Endothelial cell of umbilical vein (primary cell): ENCODE results near the gene KRABD2.

Source experiments
- BruUV-seq: library from RNA; stranded (reverse); fragments of 400-500 nt; replicated peaks from 2 replicates; lab custom pipeline; 2021; lab: Mats Ljungman, UMichigan
- CTCF ChIA-PET: fragments of 300-600, 350-600 bp; sonication (Branson Sonifier 250); formaldehyde crosslinking; loops from one replicate; lab custom pipeline; 2021; ENCODE audit warnings: antibody characterized with exemption, inconsistent platforms; lab: Charles Lee
- POLR2A ChIA-PET: fragments of 300-600, 350-600 bp; sonication (Branson Sonifier 250); formaldehyde crosslinking; loops from one replicate; lab custom pipeline; 2021; ENCODE audit warnings: antibody characterized with exemption, inconsistent platforms; lab: Charles Lee
- DNase-seq: peaks from one replicate; pipeline ENCODE4 v3.0.0-alpha.2; 2011; ENCODE audit warnings: low read depth, low spot score
- FAIRE-seq: peaks from 2 replicates; lab custom pipeline; 2011; peaks lifted over from hg19 to GRCh38; lab: Jason Lieb, UNC
- H2AFZ ChIP-seq: 2 replicates; pipeline ENCODE4 v1.6.0; 2012; ENCODE audit warnings: low read depth, low read length, control low read depth, inconsistent platforms
- H3K27ac ChIP-seq: 2 replicates; pipeline ENCODE4 v1.5.1; 2011; ENCODE audit warnings: low read depth, mild to moderate bottlenecking, control low read depth, low read length, moderate library complexity; ENCODE audit not compliant: insufficient read depth
- H3K27me3 ChIP-seq, 2 experiments: 2 replicates each; pipeline versions ENCODE4 v1.6.0 to v1.6.1; 2011; ENCODE audit warnings: low read length in 2 of 2, mixed read lengths in 1 of 2; ENCODE audit not compliant: control insufficient read depth in 2 of 2, insufficient read depth in 2 of 2
- H3K36me3 ChIP-seq, 2 experiments: 2 replicates in 1 of 2; 3 replicates in 1 of 2; pipeline ENCODE4 v1.5.1; 2011; ENCODE audit warnings: low read length in 2 of 2, mild to moderate bottlenecking in 1 of 2, moderate library complexity in 1 of 2; ENCODE audit not compliant: control insufficient read depth in 2 of 2, insufficient read depth in 2 of 2; ENCODE audit errors: extremely low read depth in 1 of 2
- H3K4me1 ChIP-seq: 3 replicates; pipeline ENCODE4 v1.5.1; 2011; ENCODE audit warnings: mild to moderate bottlenecking, low read length; ENCODE audit not compliant: control insufficient read depth, insufficient read depth; ENCODE audit errors: extremely low read depth
- H3K4me2 ChIP-seq: 2 replicates; pipeline ENCODE4 v1.6.1; 2011; ENCODE audit warnings: low read length, control low read depth, mixed read lengths; ENCODE audit not compliant: insufficient read depth
- H3K4me3 ChIP-seq, 3 experiments: fragments of 200-600 bp in 1 of 3; sonication (generic), shearing (Covaris generic) in 1 of 3; replicated peaks in 1 of 3; 2 replicates each; pipeline ENCODE4 v1.5.1; 2011 to 2016; ENCODE audit warnings: control low read depth in 3 of 3, low read length in 3 of 3, mild to moderate bottlenecking in 2 of 3, inconsistent platforms in 1 of 3, low read depth in 1 of 3, moderate library complexity in 1 of 3; ENCODE audit not compliant: insufficient read depth in 1 of 3
- H3K79me2 ChIP-seq: 2 replicates; pipeline ENCODE4 v1.6.0; 2012; ENCODE audit warnings: low read length, inconsistent platforms; ENCODE audit not compliant: control insufficient read depth, insufficient read depth
- H3K9ac ChIP-seq: replicated peaks from 2 replicates; pipeline ENCODE3; 2011; ENCODE audit warnings: low read length, control low read depth; ENCODE audit not compliant: insufficient read depth; ENCODE audit errors: extremely low read depth
- H3K9me1 ChIP-seq: replicated peaks from 3 replicates; pipeline ENCODE4 v1.6.0; 2011; ENCODE audit warnings: mild to moderate bottlenecking, low read length; ENCODE audit not compliant: control insufficient read depth, insufficient read depth; ENCODE audit errors: extremely low read depth
- H3K9me3 ChIP-seq: replicated peaks from 2 replicates; pipeline ENCODE4 v1.5.1; 2012; ENCODE audit warnings: low read length, inconsistent platforms; ENCODE audit not compliant: control insufficient read depth, insufficient read depth
- H4K20me1 ChIP-seq: replicated peaks from 2 replicates; pipeline ENCODE3; 2011; ENCODE audit warnings: mild to moderate bottlenecking, low read length; ENCODE audit not compliant: control insufficient read depth, insufficient read depth; ENCODE audit errors: extremely low read depth
- EZH2 ChIP-seq: IDR thresholded peaks from 2 replicates; pipeline ENCODE4 v1.6.1; 2012; ENCODE audit warnings: borderline replicate concordance, low read depth, mild to moderate bottlenecking, moderate library complexity, low read length, inconsistent platforms; ENCODE audit not compliant: severe bottlenecking
- GATA2 ChIP-seq: IDR thresholded peaks from 2 replicates; pipeline ENCODE4 v1.7.0; 2011; ENCODE audit warnings: low read depth, mild to moderate bottlenecking, moderate library complexity, mixed read lengths, low read length; ENCODE audit not compliant: insufficient read length, insufficient read depth
- MYC ChIP-seq: IDR thresholded peaks from one replicate; pipeline ENCODE4 v1.6.1; 2011; ENCODE audit warnings: mild to moderate bottlenecking, low read depth, low read length
- POLR2A ChIP-seq: IDR thresholded peaks from 2 replicates; pipeline ENCODE4 v1.6.1; 2012; ENCODE audit warnings: low read depth, mild to moderate bottlenecking, control low read depth, low read length
- dilution Hi-C: fragments of 300-500 bp; cut with MboI; formaldehyde crosslinking; loops from one replicate; pipeline ENCODE4 v1.15.0; 2019; ENCODE audit warnings: low sequenced_read_pairs; ENCODE audit not compliant: extremely low pct_ligation_motif_present
- intact Hi-C: fragments of 100-400 bp; cut with micrococcal nuclease; formaldehyde crosslinking; loops from one replicate; pipeline ENCODE4 v1.10.0; 2022
- TF ChIP-seq, protein P1 (sequence below): IDR thresholded peaks from 2 replicates; pipeline ENCODE4 v1.6.1; 2011; ENCODE audit not compliant: insufficient read depth, insufficient read length
- TF ChIP-seq, protein P2 (sequence below), 2 donors: IDR thresholded peaks; 1 replicate in 1 of 2; 2 replicates in 1 of 2; pipeline ENCODE4 v1.5.1; 2011; ENCODE audit warnings: low read length in 2 of 2, mild to moderate bottlenecking in 2 of 2, moderate library complexity in 2 of 2, control low read depth in 1 of 2, inconsistent platforms in 1 of 2, low read depth in 1 of 2; ENCODE audit not compliant: insufficient read depth in 1 of 2; ENCODE audit errors: extremely low read depth in 1 of 2

The KRABD2 gene

DNA sequence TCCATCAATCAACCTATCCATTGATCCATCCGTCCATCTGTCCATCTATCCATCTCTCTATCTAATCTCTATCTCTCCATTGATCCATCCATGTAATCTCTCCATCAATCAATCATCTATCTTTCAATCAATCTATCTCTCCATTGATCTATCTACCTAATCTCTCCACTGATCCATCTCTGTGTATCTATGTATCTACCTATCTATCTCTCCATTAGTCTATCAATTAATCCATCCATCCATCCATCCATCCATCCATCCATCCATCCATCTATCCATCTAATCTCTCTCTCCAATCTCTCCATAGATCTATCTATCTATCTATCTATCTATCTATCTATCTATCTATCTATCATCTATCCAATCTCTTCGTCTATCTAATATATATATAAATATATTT lies 24.6 kb upstream of the KRABD2 start:
- no peak for TF ChIP-seq EZH2
- dilution Hi-C loops (no loop called here), intact Hi-C loops (loop anchor here (5.0 kb wide), 1 partner anchor 399 kb away; the partner anchor contains the start of gene GUCY2D)
- no peak overlapping the region for H2AFZ ChIP-seq
- no peak overlapping the region for H3K4me3 ChIP-seq
- peaks cover 11 to 12% of the 10 kb centered on the region in 2 experiments for H3K27me3 ChIP-seq
- no peaks in the 10 kb centered on the region for H3K36me3 ChIP-seq
- H3K9me3 ChIP-seq: no peaks in the 10 kb centered on the region
- H3K79me2 ChIP-seq: no peaks in the 10 kb centered on the region
- no TSS peak for BruUV-seq
- H3K4me2 ChIP-seq: no peak overlapping the region
- H3K9ac ChIP-seq: no peak overlapping the region
- ChIA-PET POLR2A (no interaction called here), CTCF (no interaction called here)
- DNase-seq: no peak
- H3K27ac ChIP-seq: no peak overlapping the region
- H4K20me1 ChIP-seq: no peaks in the 10 kb centered on the region
- H3K4me1 ChIP-seq: no peaks in the 10 kb centered on the region
- H3K9me1 ChIP-seq: no peaks in the 10 kb centered on the region
- no peak for FAIRE-seq

DNA sequence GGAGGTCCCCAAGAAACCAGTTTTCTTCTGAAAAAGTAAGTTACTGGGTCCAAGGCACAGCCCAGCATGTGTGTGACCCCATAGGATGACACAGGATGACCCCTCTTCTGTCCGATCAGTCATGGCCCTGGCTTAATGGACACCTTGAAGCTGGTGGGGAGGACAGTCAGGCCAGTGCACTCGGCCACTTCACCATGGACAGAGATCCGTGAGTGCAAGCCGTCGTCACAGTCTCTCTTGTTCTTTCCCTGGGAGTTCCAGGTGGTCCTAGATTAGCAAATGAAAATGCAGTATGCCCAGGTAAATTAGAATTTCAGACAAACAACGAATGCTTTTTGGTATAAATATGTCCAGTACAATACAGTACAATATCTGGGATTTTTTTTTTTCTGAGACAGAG lies 22.5 kb upstream of the KRABD2 start:
- H3K9me3 ChIP-seq: no peaks in the 10 kb centered on the region
- H3K27ac ChIP-seq: no peak overlapping the region
- DNase-seq (no peak), FAIRE-seq (no peak)
- intact Hi-C loops: no loop called here
- ChIA-PET POLR2A (no interaction called here), CTCF (interaction anchor here (2.5 kb wide), 1 partner anchor 11 kb away, joined by 6 read pairs; no protein-coding TSS in a partner anchor)
- H3K4me3 ChIP-seq: no peak overlapping the region
- no peak overlapping the region for H3K4me2 ChIP-seq
- BruUV-seq: no TSS peak
- H3K27me3 ChIP-seq: peaks cover 15 to 18% of the 10 kb centered on the region in 2 experiments
- no peak overlapping the region for H2AFZ ChIP-seq
- dilution Hi-C loops: no loop called here
- no peaks in the 10 kb centered on the region for H3K36me3 ChIP-seq
- H3K79me2 ChIP-seq: no peaks in the 10 kb centered on the region
- TF ChIP-seq MYC: no peak
- TF ChIP-seq, protein P1, sequence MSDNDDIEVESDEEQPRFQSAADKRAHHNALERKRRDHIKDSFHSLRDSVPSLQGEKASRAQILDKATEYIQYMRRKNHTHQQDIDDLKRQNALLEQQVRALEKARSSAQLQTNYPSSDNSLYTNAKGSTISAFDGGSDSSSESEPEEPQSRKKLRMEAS: no peak
- no peak for TF ChIP-seq POLR2A
- TF ChIP-seq GATA2: no peak
- TF ChIP-seq, protein P2, sequence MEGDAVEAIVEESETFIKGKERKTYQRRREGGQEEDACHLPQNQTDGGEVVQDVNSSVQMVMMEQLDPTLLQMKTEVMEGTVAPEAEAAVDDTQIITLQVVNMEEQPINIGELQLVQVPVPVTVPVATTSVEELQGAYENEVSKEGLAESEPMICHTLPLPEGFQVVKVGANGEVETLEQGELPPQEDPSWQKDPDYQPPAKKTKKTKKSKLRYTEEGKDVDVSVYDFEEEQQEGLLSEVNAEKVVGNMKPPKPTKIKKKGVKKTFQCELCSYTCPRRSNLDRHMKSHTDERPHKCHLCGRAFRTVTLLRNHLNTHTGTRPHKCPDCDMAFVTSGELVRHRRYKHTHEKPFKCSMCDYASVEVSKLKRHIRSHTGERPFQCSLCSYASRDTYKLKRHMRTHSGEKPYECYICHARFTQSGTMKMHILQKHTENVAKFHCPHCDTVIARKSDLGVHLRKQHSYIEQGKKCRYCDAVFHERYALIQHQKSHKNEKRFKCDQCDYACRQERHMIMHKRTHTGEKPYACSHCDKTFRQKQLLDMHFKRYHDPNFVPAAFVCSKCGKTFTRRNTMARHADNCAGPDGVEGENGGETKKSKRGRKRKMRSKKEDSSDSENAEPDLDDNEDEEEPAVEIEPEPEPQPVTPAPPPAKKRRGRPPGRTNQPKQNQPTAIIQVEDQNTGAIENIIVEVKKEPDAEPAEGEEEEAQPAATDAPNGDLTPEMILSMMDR (IDR thresholded peaks at IDR 0.05; ENCODE audit: extremely low read depth in 1 of 2, insufficient read depth in 1 of 2, low read depth in 1 of 2, low read length in 2 of 2): no peak
- no peaks in the 10 kb centered on the region for H3K4me1 ChIP-seq
- no peaks in the 10 kb centered on the region for H3K9me1 ChIP-seq
- H3K9ac ChIP-seq: no peak overlapping the region
- H4K20me1 ChIP-seq: no peaks in the 10 kb centered on the region
